DMS79 (cell line): ENCODE measurements around the gene UACA.
"Not testable (repeated sequence)": the region's sequence is repeated elsewhere in the genome, so short reads cannot be mapped to it uniquely, and the experiment has no call there.

Experiments
- DNase-seq: peaks from one replicate; lab custom pipeline; 2025; lab: John Stamatoyannopoulos, UW

Gene UACA

GRCh38 chr15:70627322-70627721 is 136.0 kb downstream of the UACA start:
- DNase-seq = no peak

- DNase-seq = no peak
These were observed 137.9 kb downstream of the UACA start for GRCh38 chr15:70625438-70625837.

- DNase-seq = no peak
These were observed 138.3 kb downstream of the UACA start for GRCh38 chr15:70625011-70625410.

GRCh38 chr15:70618929-70619328 is 144.4 kb downstream of the UACA start:
- DNase-seq = no peak

GRCh38 chr15:70617911-70618287 is 145.5 kb downstream of the UACA start:
- DNase-seq = no peak

- DNase-seq = no peak
These were observed 146.1 kb downstream of the UACA start for GRCh38 chr15:70617076-70617910.

- not testable (repeated sequence) for DNase-seq
These were observed 147.0 kb downstream of the UACA start for GRCh38 chr15:70616311-70616756.

- DNase-seq = no peak
These were observed 147.7 kb downstream of the UACA start for GRCh38 chr15:70615435-70616310.

GRCh38 chr15:70614221-70614620 is 149.1 kb downstream of the UACA start:
- no peak for DNase-seq

GRCh38 chr15:70613271-70613670 is 150.1 kb downstream of the UACA start:
- DNase-seq = no peak

- DNase-seq = no peak
These were observed 152.1 kb downstream of the UACA start for GRCh38 chr15:70611286-70611685.

GRCh38 chr15:70610541-70610940 is 152.8 kb downstream of the UACA start:
- DNase-seq = no peak

- no peak for DNase-seq
These were observed 153.5 kb downstream of the UACA start for GRCh38 chr15:70609889-70610288.

- DNase-seq = no peak
These were observed 155.2 kb downstream of the UACA start for GRCh38 chr15:70608144-70608543.

GRCh38 chr15:70605606-70606410 is 157.6 kb downstream of the UACA start:
- no peak for DNase-seq

GRCh38 chr15:70604666-70605315 is 158.6 kb downstream of the UACA start:
- no peak for DNase-seq
